Vagina (tissue), 2 donors: ENCODE results near the gene MAPRE3.

ENCODE experiments used
- POLR2A ChIP-seq, 2 donors: fragments of 450-650 bp; IDR thresholded peaks; one replicate each; pipeline ENCODE4 v1.6.1; 2017; ENCODE audit warnings: antibody characterized with exemption in 2 of 2, mild to moderate bottlenecking in 2 of 2, moderate library complexity in 2 of 2
- TF ChIP-seq, protein P1 (sequence below), 3 experiments: fragments of 450-650 bp in 2 of 3; fragments of 200-600 bp in 1 of 3; sonication (generic) in 1 of 3; IDR thresholded peaks; one replicate each; pipeline ENCODE4 v1.5.1; 2017 to 2019; ENCODE audit warnings: antibody characterized with exemption in 3 of 3, mild to moderate bottlenecking in 2 of 3, moderate library complexity in 2 of 3

DNA sequence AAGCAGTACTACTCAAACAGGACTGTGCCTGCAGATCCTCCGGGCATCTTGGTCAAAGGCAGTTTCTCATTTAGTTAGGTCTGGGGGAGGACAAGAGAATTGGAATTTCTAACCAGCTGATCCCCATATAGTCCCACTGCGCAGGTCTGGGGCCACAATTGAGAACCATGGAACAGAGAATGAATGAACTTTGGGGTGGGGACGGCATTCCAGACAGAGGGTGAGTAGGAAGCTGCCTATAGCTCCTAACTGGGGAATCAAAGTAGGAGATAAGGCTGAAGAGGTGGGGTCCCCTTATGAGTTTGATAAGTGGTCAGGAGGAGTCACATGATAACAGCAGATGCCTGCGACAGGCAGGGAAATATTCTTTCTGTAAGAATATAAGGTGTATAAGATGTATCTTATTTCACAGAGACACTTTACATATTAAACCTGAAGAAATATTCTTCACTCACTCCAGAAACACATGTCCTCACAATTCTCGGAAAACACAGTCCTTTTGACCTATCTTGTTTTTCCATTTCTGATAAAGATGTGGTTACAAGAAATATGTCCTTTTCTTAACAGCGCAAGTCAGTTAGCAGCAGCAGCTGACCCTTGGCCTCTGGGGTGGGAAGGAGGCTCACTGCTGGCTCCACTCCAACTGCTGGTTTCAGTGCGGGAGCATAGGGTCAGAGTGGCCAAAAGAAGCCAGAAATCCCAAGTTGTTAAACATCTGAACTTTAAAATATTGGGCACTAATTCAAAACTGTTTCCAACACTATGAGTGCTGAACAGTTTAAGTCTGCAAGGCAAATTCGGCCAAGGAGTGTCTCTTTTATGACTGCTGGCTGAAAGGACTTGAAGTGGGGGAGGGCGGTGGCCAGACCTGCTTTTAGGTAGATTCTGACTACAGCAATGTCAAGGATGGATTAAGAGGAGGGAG is 49.8 kb downstream of the MAPRE3 start:
- TF ChIP-seq, protein P1, sequence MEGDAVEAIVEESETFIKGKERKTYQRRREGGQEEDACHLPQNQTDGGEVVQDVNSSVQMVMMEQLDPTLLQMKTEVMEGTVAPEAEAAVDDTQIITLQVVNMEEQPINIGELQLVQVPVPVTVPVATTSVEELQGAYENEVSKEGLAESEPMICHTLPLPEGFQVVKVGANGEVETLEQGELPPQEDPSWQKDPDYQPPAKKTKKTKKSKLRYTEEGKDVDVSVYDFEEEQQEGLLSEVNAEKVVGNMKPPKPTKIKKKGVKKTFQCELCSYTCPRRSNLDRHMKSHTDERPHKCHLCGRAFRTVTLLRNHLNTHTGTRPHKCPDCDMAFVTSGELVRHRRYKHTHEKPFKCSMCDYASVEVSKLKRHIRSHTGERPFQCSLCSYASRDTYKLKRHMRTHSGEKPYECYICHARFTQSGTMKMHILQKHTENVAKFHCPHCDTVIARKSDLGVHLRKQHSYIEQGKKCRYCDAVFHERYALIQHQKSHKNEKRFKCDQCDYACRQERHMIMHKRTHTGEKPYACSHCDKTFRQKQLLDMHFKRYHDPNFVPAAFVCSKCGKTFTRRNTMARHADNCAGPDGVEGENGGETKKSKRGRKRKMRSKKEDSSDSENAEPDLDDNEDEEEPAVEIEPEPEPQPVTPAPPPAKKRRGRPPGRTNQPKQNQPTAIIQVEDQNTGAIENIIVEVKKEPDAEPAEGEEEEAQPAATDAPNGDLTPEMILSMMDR (IDR thresholded peaks at IDR 0.05): no peak
- no peak for TF ChIP-seq POLR2A (IDR thresholded peaks at IDR 0.05)
